A549 (cell line): ENCODE results near the gene CNOT2. TPM values are rescaled to one million over a fixed set of nuclear protein-coding genes. Genes with fewer than 3 reads are reported as not detected.

Experiments used
- ATAC-seq, 2 experiments: fragments of 200-7000 bp in 1 of 2; fragments of >200 bp in 1 of 2; cut with Nextera tagmentation in 1 of 2; cut with Tn5 transposase in 1 of 2; 3 replicates each; pipeline versions ENCODE4 v1.8.0 to v1.9.1; 2018 to 2020; ENCODE audit warnings: mild to moderate bottlenecking in 1 of 2, moderate library complexity in 1 of 2
- CTCF ChIA-PET: fragments of 300-600 bp; sonication (Branson Sonifier 250); formaldehyde crosslinking; extraction: SDS; loops from one replicate; lab custom pipeline; 2021; ENCODE audit warnings: antibody characterized with exemption, inconsistent platforms; lab: Yijun Ruan, JAX
- POLR2A ChIA-PET: fragments of 350-600 bp; formaldehyde crosslinking; extraction: SDS; loops from one replicate; lab custom pipeline; 2021; ENCODE audit warnings: antibody characterized with exemption, inconsistent platforms; lab: Yijun Ruan, JAX
- DNase-seq, 2 experiments: peaks; one replicate each; pipeline versions ENCODE4 v3.0.0 to v3.0.0-alpha.2; 2011 to 2016; ENCODE audit warnings: low read depth in 1 of 2, low spot score in 1 of 2
- FAIRE-seq: peaks from 2 replicates; lab custom pipeline; 2011; peaks lifted over from hg19 to GRCh38; lab: Jason Lieb, UNC
- H3K27ac ChIP-seq, 2 experiments: fragments of >200 bp; sonication (Bioruptor Twin); formaldehyde crosslinking; 3 replicates each; pipeline ENCODE4 v1.5.1; 2016 to 2017
- H3K4me1 ChIP-seq: fragments of >200 bp; sonication (Bioruptor Twin); formaldehyde crosslinking; 3 replicates; pipeline ENCODE4 v1.6.1; 2016
- H3K4me2 ChIP-seq: fragments of >200 bp; sonication (Bioruptor Twin); formaldehyde crosslinking; 3 replicates; pipeline ENCODE4 v1.6.1; 2016
- H3K4me3 ChIP-seq: fragments of >200 bp; sonication (Bioruptor Twin); formaldehyde crosslinking; 3 replicates; pipeline ENCODE4 v1.5.1; 2016
- H3K9me3 ChIP-seq: fragments of >200 bp; sonication (Bioruptor Twin); formaldehyde crosslinking; 3 replicates; pipeline ENCODE4 v1.6.1; 2016
- CBX2 ChIP-seq: fragments of 200-600 bp; sonication (generic); IDR thresholded peaks from 2 replicates; pipeline ENCODE4 v1.6.1; 2016; ENCODE audit warnings: low read depth, mild to moderate bottlenecking, borderline replicate concordance
- CEBPB ChIP-seq, 2 experiments: fragments of >200 bp in 1 of 2; sonication (Bioruptor Twin) in 1 of 2; formaldehyde crosslinking in 1 of 2; IDR thresholded peaks; 2 replicates each; pipeline ENCODE4 v1.6.1; 2012 to 2016
- CHD4 ChIP-seq: fragments of 200-600 bp; sonication (generic); IDR thresholded peaks from 2 replicates; pipeline ENCODE4 v1.6.1; 2016; ENCODE audit warnings: antibody characterized with exemption, mild to moderate bottlenecking, borderline replicate concordance
- EHMT2 ChIP-seq: fragments of 200-600 bp; sonication (generic); IDR thresholded peaks from 2 replicates; pipeline ENCODE4 v1.6.1; 2016; ENCODE audit warnings: antibody characterized with exemption, low read depth, mild to moderate bottlenecking, moderate library complexity
- ESRRA ChIP-seq: fragments of 150-350 bp; IDR thresholded peaks from 2 replicates; pipeline ENCODE4 v1.6.1; 2014; ENCODE audit warnings: mild to moderate bottlenecking, low read length, borderline replicate concordance
- FOSB ChIP-seq: fragments of 250-450 bp; sonication (Bioruptor Pico); IDR thresholded peaks from 2 replicates; pipeline ENCODE4 v1.5.0; 2020; ENCODE audit warnings: mild to moderate bottlenecking, moderate library complexity
- GATA3 ChIP-seq: IDR thresholded peaks from 2 replicates; pipeline ENCODE4 v1.6.1; 2012; ENCODE audit warnings: borderline replicate concordance
- HDAC2 ChIP-seq: fragments of 200-600 bp; sonication (generic); IDR thresholded peaks from 2 replicates; pipeline ENCODE4 v1.6.1; 2016
- HOXA7 ChIP-seq: fragments of 250-450 bp; sonication (Bioruptor Pico); IDR thresholded peaks from 2 replicates; pipeline ENCODE4 v1.5.0; 2020; ENCODE audit warnings: mild to moderate bottlenecking, moderate library complexity
- HOXB5 ChIP-seq: fragments of 250-450 bp; sonication (Bioruptor Pico); IDR thresholded peaks from 2 replicates; pipeline ENCODE4 v1.5.0; 2020; ENCODE audit warnings: mild to moderate bottlenecking, moderate library complexity
- JUN ChIP-seq, 2 experiments: fragments of >200 bp; sonication (Bioruptor Twin); formaldehyde crosslinking; IDR thresholded peaks; 2 replicates in 1 of 2; 3 replicates in 1 of 2; pipeline ENCODE4 v1.6.1; 2016 to 2017
- JUNB ChIP-seq: fragments of >200 bp; sonication (Bioruptor Twin); formaldehyde crosslinking; IDR thresholded peaks from 2 replicates; pipeline ENCODE4 v1.6.1; 2016
- MYC ChIP-seq: IDR thresholded peaks from 2 replicates; pipeline ENCODE4 v1.6.1; 2012; ENCODE audit warnings: mild to moderate bottlenecking, inconsistent platforms, low read length, improper control_type of control experiment, borderline replicate concordance
- NPAS2 ChIP-seq: fragments of 250-450 bp; sonication (Bioruptor Pico); IDR thresholded peaks from 2 replicates; pipeline ENCODE4 v1.8.0; 2022; ENCODE audit warnings: mild to moderate bottlenecking, moderate library complexity, borderline replicate concordance
- NR3C1 ChIP-seq: fragments of >200 bp; sonication (Bioruptor Twin); formaldehyde crosslinking; IDR thresholded peaks from 3 replicates; pipeline ENCODE4 v1.6.1; 2017
- PHF8 ChIP-seq: fragments of 200-600 bp; sonication (generic); IDR thresholded peaks from 2 replicates; pipeline ENCODE4 v1.6.1; 2016; ENCODE audit warnings: low read depth, mild to moderate bottlenecking, antibody characterized with exemption, moderate library complexity, borderline replicate concordance
- POLR2AphosphoS2 ChIP-seq: conservative IDR thresholded peaks from 2 replicates; pipeline ENCODE4 v1.6.1; 2012; ENCODE audit warnings: low read length, improper control_type of control experiment, inconsistent platforms
- RNF2 ChIP-seq: fragments of 200-600 bp; sonication (generic); IDR thresholded peaks from 2 replicates; pipeline ENCODE4 v1.6.1; 2016; ENCODE audit warnings: low read depth, mild to moderate bottlenecking, antibody characterized with exemption, moderate library complexity, borderline replicate concordance
- SMC3 ChIP-seq: fragments of >200 bp; sonication (Bioruptor Twin); formaldehyde crosslinking; IDR thresholded peaks from 3 replicates; pipeline ENCODE4 v1.6.1; 2018; ENCODE audit warnings: inconsistent platforms
- SREBF2 ChIP-seq: fragments of 450-650 bp; IDR thresholded peaks from 2 replicates; pipeline ENCODE4 v1.6.1; 2014; ENCODE audit warnings: mild to moderate bottlenecking, moderate library complexity
- WGBS: methylation state at CpG from one replicate; pipeline ENCODE4 v1.1.6; 2017; ENCODE audit errors: missing lambda C conversion rate; 5-methylcytosine and 5-hydroxymethylcytosine counted together
- polyA plus RNA-seq, 4 experiments: library from polyadenylated mRNA; depleted of rRNA in 3 of 4; stranded (reverse); fragments of >200 nt; fragmentation: RNase III in 1 of 4; extraction: RNeasy Plus Mini Kit Qiagen cat#74134 plus additional on column Dnase treatment in 1 of 4; gene quantifications; 2 replicates in 3 of 4; 3 replicates in 1 of 4; pipeline ENCODE4 v1.2.3, GENCODE V29; 2011 to 2017
- TF ChIP-seq, protein P1 (sequence below): fragments of >200 bp; sonication (Bioruptor Twin); formaldehyde crosslinking; IDR thresholded peaks from 3 replicates; pipeline ENCODE4 v1.5.1; 2016
- TF ChIP-seq, protein P2 (sequence below): fragments of >200 bp; sonication (Bioruptor Twin); formaldehyde crosslinking; IDR thresholded peaks from 3 replicates; pipeline ENCODE4 v1.6.1; 2016
- TF ChIP-seq, protein P3 (sequence below): IDR thresholded peaks from 2 replicates; pipeline ENCODE4 v1.6.1; 2012
- TF ChIP-seq, protein P4 (sequence below): fragments of 250-450 bp; sonication (Bioruptor Pico); IDR thresholded peaks from 2 replicates; pipeline ENCODE4 v1.5.0; 2021; ENCODE audit warnings: mild to moderate bottlenecking, moderate library complexity, borderline replicate concordance
- TF ChIP-seq, protein P5 (sequence below): fragments of 250-450 bp; sonication (Bioruptor Pico); IDR thresholded peaks from 2 replicates; pipeline ENCODE4 v1.5.0; 2020; ENCODE audit warnings: low read depth, mild to moderate bottlenecking, moderate library complexity
- TF ChIP-seq, protein P6 (sequence below): IDR thresholded peaks from 2 replicates; pipeline ENCODE4 v1.6.1; 2012

The CNOT2 gene
- polyA plus RNA-seq, 2 of the 4 experiments (the other 2 are of a cell fraction): 87.2 to 105 TPM

DNA sequence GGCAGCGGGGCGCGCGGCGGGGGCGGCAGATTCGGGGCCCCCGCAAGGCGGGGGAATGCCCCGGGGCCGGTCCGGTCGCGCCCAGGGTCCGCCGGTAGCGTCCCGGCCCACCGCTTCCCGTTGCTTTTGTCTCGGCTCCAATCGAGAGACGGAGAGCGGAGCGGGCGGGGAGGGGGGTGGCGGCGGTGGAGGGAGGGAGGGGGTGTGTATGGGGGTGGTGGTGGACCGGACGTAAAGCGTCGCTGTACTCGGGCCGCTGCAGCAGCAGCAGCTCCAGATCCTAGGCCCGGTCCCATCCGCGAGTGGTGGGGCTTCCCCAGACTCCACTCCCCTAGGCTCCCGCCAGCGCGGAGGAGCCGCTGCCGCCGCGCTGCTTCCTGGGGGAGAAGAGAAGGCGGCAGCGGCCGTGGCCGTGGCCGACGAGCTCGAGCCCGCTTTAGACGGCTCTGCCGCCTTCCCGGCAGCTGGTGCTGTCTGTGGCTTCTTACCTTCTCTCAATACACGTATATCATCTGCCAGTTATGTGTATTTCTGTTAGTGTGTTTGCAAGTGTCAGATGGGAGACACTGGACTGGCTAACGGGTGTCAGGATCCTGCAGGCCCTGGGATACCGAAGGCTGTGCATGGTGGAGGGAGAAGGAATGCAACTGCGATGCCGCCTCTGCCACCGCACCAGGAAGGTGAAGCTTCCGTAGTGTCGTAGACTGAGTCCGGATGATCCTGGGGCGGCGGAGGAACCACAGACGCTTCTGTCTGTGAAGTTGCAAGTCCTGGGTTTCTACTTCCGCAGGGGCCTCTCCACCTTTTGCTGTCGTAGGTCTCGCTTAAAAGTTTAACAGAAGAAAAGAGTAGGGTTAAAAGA is 508 bp downstream of the CNOT2 start:
- POLR2A ChIA-PET: no interaction called here
- no peak for FAIRE-seq
- H3K4me2 ChIP-seq: peak overlapping the region; percentile 82
- peaks cover 29% of the 10 kb centered on the region; the same call in 2 of the 3 replicates for H3K4me1 ChIP-seq
- peak overlapping the region; percentile 71 for H3K4me3 ChIP-seq
- H3K9me3 ChIP-seq: no peaks in the 10 kb centered on the region
- H3K27ac ChIP-seq: peak overlapping the region; percentile 86 to 97
- WGBS: under 1% methylated on average over 48 of the region's 70 CpGs
- TF ChIP-seq, protein P1, sequence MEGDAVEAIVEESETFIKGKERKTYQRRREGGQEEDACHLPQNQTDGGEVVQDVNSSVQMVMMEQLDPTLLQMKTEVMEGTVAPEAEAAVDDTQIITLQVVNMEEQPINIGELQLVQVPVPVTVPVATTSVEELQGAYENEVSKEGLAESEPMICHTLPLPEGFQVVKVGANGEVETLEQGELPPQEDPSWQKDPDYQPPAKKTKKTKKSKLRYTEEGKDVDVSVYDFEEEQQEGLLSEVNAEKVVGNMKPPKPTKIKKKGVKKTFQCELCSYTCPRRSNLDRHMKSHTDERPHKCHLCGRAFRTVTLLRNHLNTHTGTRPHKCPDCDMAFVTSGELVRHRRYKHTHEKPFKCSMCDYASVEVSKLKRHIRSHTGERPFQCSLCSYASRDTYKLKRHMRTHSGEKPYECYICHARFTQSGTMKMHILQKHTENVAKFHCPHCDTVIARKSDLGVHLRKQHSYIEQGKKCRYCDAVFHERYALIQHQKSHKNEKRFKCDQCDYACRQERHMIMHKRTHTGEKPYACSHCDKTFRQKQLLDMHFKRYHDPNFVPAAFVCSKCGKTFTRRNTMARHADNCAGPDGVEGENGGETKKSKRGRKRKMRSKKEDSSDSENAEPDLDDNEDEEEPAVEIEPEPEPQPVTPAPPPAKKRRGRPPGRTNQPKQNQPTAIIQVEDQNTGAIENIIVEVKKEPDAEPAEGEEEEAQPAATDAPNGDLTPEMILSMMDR: no peak
- no peak for TF ChIP-seq CHD4
- TF ChIP-seq MYC: no peak
- no peak for TF ChIP-seq SMC3
- TF ChIP-seq HOXA7 (CRISPR knock-in tag): no peak
- no peak for TF ChIP-seq NPAS2 (CRISPR knock-in tag)
- TF ChIP-seq, protein P2, sequence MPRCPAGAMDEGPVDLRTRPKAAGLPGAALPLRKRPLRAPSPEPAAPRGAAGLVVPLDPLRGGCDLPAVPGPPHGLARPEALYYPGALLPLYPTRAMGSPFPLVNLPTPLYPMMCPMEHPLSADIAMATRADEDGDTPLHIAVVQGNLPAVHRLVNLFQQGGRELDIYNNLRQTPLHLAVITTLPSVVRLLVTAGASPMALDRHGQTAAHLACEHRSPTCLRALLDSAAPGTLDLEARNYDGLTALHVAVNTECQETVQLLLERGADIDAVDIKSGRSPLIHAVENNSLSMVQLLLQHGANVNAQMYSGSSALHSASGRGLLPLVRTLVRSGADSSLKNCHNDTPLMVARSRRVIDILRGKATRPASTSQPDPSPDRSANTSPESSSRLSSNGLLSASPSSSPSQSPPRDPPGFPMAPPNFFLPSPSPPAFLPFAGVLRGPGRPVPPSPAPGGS: peak; percentile 48; the same call in 1 of the 3 replicates
- TF ChIP-seq, protein P3, sequence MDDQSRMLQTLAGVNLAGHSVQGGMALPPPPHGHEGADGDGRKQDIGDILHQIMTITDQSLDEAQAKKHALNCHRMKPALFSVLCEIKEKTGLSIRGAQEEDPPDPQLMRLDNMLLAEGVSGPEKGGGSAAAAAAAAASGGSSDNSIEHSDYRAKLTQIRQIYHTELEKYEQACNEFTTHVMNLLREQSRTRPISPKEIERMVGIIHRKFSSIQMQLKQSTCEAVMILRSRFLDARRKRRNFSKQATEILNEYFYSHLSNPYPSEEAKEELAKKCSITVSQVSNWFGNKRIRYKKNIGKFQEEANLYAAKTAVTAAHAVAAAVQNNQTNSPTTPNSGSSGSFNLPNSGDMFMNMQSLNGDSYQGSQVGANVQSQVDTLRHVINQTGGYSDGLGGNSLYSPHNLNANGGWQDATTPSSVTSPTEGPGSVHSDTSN: peak; percentile 11; the same call in 1 of the 2 replicates
- TF ChIP-seq POLR2AphosphoS2: no peak
- no peak for TF ChIP-seq CBX2
- TF ChIP-seq JUN (IDR thresholded peaks at IDR 0.05): peak in 1 of 2 experiments; percentile 46; a peak in 1 of 5 replicates
- CTCF ChIA-PET: no interaction called here
- DNase-seq: peak; percentile 61 to 75
- ATAC-seq: peak; percentile 86 to 87

DNA sequence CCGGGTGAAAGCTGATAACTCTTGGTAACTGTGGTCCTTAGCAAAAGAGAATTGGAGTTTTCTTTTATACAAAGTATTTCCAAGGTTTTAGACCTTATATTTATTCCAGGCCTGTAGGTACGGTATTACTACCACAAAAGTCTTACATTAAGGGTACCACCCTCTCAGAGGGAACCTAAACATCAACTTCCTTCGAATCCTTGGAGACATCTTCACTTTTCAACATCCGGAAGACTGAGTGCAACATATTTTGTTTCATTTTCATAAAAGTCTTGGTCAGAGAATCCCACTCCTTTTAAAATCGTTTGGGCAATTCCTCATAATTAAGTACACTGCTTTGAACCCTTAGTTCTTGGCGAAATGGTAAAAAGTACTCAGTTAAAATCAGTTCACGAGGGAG is 1.2 kb downstream of the CNOT2 start:
- FAIRE-seq: no peak
- Histone ChIP-seq H3K27ac (peak overlapping the region; percentile 86 to 97), H3K4me3 (peak overlapping the region; percentile 71), H3K4me1 (peaks cover 29% of the 10 kb centered on the region; the same call in 2 of the 3 replicates), H3K9me3 (no peaks in the 10 kb centered on the region), H3K4me2 (peak overlapping the region; percentile 82)
- ATAC-seq: no peak
- CTCF ChIA-PET: no interaction called here
- POLR2A ChIA-PET: no interaction called here
- DNase-seq: no peak
- 31% methylated on average over 7 of the region's 7 CpGs for WGBS
- TF ChIP-seq NR3C1 (no peak), EHMT2 (no peak)

DNA sequence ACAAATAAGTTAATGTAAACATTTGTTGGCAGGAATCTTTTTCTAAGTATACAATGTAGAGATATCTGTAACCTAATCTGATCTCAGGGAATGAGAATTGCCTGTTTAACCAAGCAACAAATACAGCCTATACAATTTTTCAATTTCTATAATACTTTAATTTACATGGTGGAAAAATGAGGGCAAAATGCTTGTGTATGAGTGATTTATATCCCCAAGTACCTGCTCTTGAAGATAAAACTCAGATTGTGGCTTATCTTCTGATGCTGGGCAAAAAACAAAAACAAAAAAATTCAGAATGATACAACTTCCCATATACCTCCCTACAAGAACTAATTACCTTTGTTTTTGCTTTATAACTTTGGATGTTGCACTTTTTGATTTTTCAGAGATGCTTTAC is 2.2 kb downstream of the CNOT2 start:
- POLR2A ChIA-PET: no interaction called here
- Histone ChIP-seq H3K4me3 (no peak overlapping the region), H3K9me3 (no peaks in the 10 kb centered on the region), H3K4me2 (peak overlapping the region; percentile 82), H3K4me1 (peaks cover 29% of the 10 kb centered on the region; the same call in 2 of the 3 replicates), H3K27ac (no peak overlapping the region)
- ATAC-seq (no peak), FAIRE-seq (no peak), DNase-seq (no peak)
- CTCF ChIA-PET: no interaction called here
- no peak for TF ChIP-seq EHMT2
- TF ChIP-seq JUNB: no peak
- no peak for TF ChIP-seq SREBF2
- TF ChIP-seq CBX2: no peak
- no peak for TF ChIP-seq PHF8
- no peak for TF ChIP-seq FOSB (CRISPR knock-in tag)
- TF ChIP-seq CEBPB (IDR thresholded peaks at IDR 0.05): no peak
- TF ChIP-seq NR3C1: no peak
- TF ChIP-seq POLR2AphosphoS2: no peak
- TF ChIP-seq HOXB5 (CRISPR knock-in tag): no peak
- no peak for TF ChIP-seq HDAC2
- TF ChIP-seq GATA3: no peak
- TF ChIP-seq, protein P4, sequence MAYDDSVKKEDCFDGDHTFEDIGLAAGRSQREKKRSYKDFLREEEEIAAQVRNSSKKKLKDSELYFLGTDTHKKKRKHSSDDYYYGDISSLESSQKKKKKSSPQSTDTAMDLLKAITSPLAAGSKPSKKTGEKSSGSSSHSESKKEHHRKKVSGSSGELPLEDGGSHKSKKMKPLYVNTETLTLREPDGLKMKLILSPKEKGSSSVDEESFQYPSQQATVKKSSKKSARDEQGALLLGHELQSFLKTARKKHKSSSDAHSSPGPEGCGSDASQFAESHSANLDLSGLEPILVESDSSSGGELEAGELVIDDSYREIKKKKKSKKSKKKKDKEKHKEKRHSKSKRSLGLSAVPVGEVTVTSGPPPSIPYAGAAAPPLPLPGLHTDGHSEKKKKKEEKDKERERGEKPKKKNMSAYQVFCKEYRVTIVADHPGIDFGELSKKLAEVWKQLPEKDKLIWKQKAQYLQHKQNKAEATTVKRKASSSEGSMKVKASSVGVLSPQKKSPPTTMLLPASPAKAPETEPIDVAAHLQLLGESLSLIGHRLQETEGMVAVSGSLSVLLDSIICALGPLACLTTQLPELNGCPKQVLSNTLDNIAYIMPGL (CRISPR knock-in tag): no peak
- TF ChIP-seq, protein P5, sequence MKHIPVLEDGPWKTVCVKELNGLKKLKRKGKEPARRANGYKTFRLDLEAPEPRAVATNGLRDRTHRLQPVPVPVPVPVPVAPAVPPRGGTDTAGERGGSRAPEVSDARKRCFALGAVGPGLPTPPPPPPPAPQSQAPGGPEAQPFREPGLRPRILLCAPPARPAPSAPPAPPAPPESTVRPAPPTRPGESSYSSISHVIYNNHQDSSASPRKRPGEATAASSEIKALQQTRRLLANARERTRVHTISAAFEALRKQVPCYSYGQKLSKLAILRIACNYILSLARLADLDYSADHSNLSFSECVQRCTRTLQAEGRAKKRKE (CRISPR knock-in tag): no peak
- TF ChIP-seq NPAS2 (CRISPR knock-in tag): no peak
- TF ChIP-seq RNF2: no peak
- TF ChIP-seq, protein P6, sequence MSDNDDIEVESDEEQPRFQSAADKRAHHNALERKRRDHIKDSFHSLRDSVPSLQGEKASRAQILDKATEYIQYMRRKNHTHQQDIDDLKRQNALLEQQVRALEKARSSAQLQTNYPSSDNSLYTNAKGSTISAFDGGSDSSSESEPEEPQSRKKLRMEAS: no peak
- TF ChIP-seq ESRRA: no peak
